22Rv1 (cell line): ENCODE measurements around the gene SYNE1.

Source experiments
- CTCF ChIP-seq: fragments of 450-650 bp; IDR thresholded peaks from 2 replicates; pipeline ENCODE4 v1.5.1; 2017; ENCODE audit warnings: mild to moderate bottlenecking
- ZFX ChIP-seq: fragments of 450-650 bp; IDR thresholded peaks from 2 replicates; pipeline ENCODE4 v1.6.1; 2017; ENCODE audit warnings: antibody characterized with exemption, borderline replicate concordance

- TF ChIP-seq CTCF (no peak), ZFX (no peak)
Observed at GRCh38 chr6:152484806-152485205, 152.4 kb downstream of the SYNE1 start.
